ENCODE results near the gene GHR.

Gene GHR

GRCh38 chr5:42434047-42434724 lies 10.9 kb downstream of the GHR start:
- no peak overlapping the region for H3K4me3 ChIP-seq (ENCODE audit: low read depth, low read length)
- TF ChIP-seq MYC (IDR thresholded peaks at IDR 0.05; ENCODE audit: low read depth, low read length): no peak
- no peak for TF ChIP-seq MAX (IDR thresholded peaks at IDR 0.05; ENCODE audit: low read depth, low read length)
- TF ChIP-seq, protein P1, sequence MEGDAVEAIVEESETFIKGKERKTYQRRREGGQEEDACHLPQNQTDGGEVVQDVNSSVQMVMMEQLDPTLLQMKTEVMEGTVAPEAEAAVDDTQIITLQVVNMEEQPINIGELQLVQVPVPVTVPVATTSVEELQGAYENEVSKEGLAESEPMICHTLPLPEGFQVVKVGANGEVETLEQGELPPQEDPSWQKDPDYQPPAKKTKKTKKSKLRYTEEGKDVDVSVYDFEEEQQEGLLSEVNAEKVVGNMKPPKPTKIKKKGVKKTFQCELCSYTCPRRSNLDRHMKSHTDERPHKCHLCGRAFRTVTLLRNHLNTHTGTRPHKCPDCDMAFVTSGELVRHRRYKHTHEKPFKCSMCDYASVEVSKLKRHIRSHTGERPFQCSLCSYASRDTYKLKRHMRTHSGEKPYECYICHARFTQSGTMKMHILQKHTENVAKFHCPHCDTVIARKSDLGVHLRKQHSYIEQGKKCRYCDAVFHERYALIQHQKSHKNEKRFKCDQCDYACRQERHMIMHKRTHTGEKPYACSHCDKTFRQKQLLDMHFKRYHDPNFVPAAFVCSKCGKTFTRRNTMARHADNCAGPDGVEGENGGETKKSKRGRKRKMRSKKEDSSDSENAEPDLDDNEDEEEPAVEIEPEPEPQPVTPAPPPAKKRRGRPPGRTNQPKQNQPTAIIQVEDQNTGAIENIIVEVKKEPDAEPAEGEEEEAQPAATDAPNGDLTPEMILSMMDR (IDR thresholded peaks at IDR 0.05; ENCODE audit: low read depth, low read length): no peak
- TF ChIP-seq POLR2A (IDR thresholded peaks at IDR 0.05; ENCODE audit: extremely low read depth, insufficient read length): no peak
- no peak for DNase-seq (ENCODE audit: low read depth)

DNA sequence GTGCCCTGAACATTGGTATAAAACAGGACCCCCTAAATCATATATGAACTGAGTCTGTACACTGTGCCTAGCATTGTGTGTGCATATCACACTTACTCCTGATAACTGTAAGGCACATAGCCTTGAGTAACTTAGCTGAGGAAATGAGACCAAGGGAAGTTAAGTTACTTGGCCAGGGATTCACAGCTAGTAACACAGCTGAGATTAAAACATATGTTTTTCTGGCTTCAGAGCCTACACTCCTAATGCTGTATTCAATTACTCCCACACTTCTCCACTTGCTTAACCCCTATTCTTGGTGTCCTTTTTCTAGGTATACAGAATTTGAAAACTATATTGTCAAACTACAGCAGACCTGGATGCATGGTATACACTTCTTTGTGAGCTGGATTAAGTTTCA lies 12.8 kb downstream of the GHR start:
- no peak for DNase-seq (ENCODE audit: low read depth)
- TF ChIP-seq MYC (IDR thresholded peaks at IDR 0.05; ENCODE audit: low read depth, low read length) (no peak), POLR2A (IDR thresholded peaks at IDR 0.05; ENCODE audit: extremely low read depth, insufficient read length) (no peak), MAX (IDR thresholded peaks at IDR 0.05; ENCODE audit: low read depth, low read length) (no peak)
- TF ChIP-seq, protein P1 (IDR thresholded peaks at IDR 0.05; ENCODE audit: low read depth, low read length): no peak
- no peak overlapping the region for H3K4me3 ChIP-seq (ENCODE audit: low read depth, low read length)

DNA sequence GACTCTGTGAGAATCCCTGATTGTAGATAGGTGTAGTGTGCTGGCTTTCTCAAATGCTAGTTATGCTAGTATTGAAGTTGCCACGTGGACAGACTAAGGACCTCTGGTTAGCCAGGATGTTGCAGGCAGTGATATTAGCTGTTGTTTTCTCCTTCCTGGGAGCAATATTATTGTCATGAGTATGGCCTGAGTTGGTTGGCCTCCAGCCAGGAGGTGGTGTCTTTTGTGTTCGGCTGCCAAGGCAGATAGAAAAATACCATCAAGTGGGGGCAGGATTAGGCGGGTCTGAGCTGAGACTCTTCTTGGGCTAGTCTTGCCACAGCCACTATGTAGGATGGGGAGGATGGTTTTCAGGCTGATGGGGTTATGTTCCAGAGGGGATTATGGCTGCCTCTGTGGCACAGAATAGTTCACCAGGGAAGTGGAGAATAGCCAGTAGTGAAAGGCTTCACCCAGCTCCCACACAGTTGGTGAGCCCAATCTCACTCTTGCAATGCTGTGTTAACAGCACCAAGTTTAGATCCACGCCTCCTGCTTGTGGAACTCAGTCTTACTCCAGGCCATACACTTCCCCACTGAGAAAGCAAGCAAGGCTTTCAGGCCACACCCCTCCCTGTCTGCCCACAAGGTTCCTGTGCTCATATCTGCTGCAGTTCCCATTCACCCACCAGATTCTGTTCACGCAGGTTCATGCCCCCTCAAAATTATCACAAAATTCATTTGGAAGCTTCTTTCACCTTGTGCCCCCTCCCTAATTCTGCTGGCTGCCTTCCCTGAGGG lies 31.2 kb downstream of the GHR start:
- no peak for DNase-seq (ENCODE audit: low read depth)
- TF ChIP-seq POLR2A (IDR thresholded peaks at IDR 0.05; ENCODE audit: extremely low read depth, insufficient read length) (no peak), MAX (IDR thresholded peaks at IDR 0.05; ENCODE audit: low read depth, low read length) (no peak), MYC (IDR thresholded peaks at IDR 0.05; ENCODE audit: low read depth, low read length) (no peak)
- TF ChIP-seq, protein P1 (IDR thresholded peaks at IDR 0.05; ENCODE audit: low read depth, low read length): no peak
- no peak overlapping the region for H3K4me3 ChIP-seq (ENCODE audit: low read depth, low read length)

DNA sequence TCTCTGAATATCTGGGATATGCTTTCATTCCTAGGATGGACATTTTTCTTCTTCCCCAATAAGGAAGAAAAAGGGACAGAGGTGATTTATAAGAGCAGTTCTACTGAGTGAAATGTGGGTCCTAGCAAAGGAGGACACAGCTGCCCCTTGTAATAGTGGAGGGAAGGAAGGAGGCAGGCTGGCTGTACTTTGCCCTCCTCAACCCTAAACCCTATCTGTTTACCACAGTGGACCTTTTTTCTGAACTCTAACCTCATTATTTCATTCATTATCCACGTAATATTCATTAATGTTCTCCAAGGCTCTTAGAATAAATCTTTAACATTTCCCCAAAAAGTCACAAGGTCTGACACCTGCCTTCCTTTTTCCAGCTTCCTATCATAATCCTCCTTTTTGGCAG lies 37.8 kb downstream of the GHR start:
- no peak for DNase-seq (ENCODE audit: low read depth)
- no peak for TF ChIP-seq MYC (IDR thresholded peaks at IDR 0.05; ENCODE audit: low read depth, low read length)
- no peak for TF ChIP-seq POLR2A (IDR thresholded peaks at IDR 0.05; ENCODE audit: extremely low read depth, insufficient read length)
- TF ChIP-seq, protein P1 (IDR thresholded peaks at IDR 0.05; ENCODE audit: low read depth, low read length): no peak
- no peak for TF ChIP-seq MAX (IDR thresholded peaks at IDR 0.05; ENCODE audit: low read depth, low read length)
- H3K4me3 ChIP-seq (ENCODE audit: low read depth, low read length): no peak overlapping the region

DNA sequence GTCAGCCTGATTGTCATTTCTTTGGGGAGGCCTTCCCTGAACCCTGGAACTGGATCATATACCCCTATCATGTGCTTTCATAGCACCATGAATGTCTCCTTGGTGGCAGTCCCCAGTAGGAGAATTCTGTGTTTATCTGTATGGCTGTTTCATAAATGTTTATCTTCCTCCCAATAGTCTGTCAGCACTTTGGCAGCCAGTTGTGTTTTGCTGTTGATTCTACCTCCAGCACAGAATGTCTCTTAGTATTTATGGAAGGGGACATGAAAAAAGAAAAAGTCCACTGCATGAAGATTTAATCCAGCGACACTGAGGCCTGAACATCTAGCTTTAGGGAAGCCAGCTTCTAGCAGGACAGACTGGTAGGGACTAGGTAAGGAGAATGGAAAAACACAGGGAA lies 38.3 kb downstream of the GHR start:
- H3K4me3 ChIP-seq (ENCODE audit: low read depth, low read length): no peak overlapping the region
- DNase-seq (ENCODE audit: low read depth): no peak
- TF ChIP-seq, protein P1 (IDR thresholded peaks at IDR 0.05; ENCODE audit: low read depth, low read length): no peak
- TF ChIP-seq MYC (IDR thresholded peaks at IDR 0.05; ENCODE audit: low read depth, low read length) (no peak), MAX (IDR thresholded peaks at IDR 0.05; ENCODE audit: low read depth, low read length) (no peak), POLR2A (IDR thresholded peaks at IDR 0.05; ENCODE audit: extremely low read depth, insufficient read length) (no peak)

All from NB4 (cell line).